KMS-11 (cell line): ENCODE data around the gene MED28.

Source experiments
- H2AFZ ChIP-seq: fragments of 200-600 bp; sonication (generic); 2 replicates; pipeline ENCODE4 v1.6.1; 2016; ENCODE audit warnings: antibody characterized with exemption, mixed run types, low read depth
- H3K27ac ChIP-seq: fragments of 200-600 bp; sonication (generic); 2 replicates; pipeline ENCODE4 v1.6.1; 2016; ENCODE audit warnings: mild to moderate bottlenecking, mixed run types
- H3K27me3 ChIP-seq: fragments of 200-600 bp; sonication (generic); 2 replicates; pipeline ENCODE4 v1.6.1; 2017; ENCODE audit warnings: mild to moderate bottlenecking, low read depth, mixed run types, moderate library complexity; ENCODE audit not compliant: insufficient read depth
- H3K36me3 ChIP-seq: fragments of 200-600 bp; sonication (generic); 2 replicates; pipeline ENCODE4 v1.6.1; 2017; ENCODE audit warnings: mild to moderate bottlenecking, mixed run types; ENCODE audit not compliant: insufficient read depth
- H3K4me1 ChIP-seq: fragments of 200-600 bp; sonication (generic); 2 replicates; pipeline ENCODE4 v1.6.1; 2016; ENCODE audit warnings: mild to moderate bottlenecking, low read depth, mixed run types; ENCODE audit not compliant: poor library complexity, severe bottlenecking
- H3K4me2 ChIP-seq: fragments of 200-600 bp; sonication (generic); 2 replicates; pipeline ENCODE4 v1.7.0; 2016; ENCODE audit warnings: mild to moderate bottlenecking, mixed run types
- H3K4me3 ChIP-seq: fragments of 200-600 bp; sonication (generic); IDR thresholded peaks from 2 replicates; pipeline ENCODE4 v1.6.1; 2017; ENCODE audit warnings: low read depth, low read length, mixed read lengths; ENCODE audit not compliant: insufficient read depth
- H3K79me2 ChIP-seq: fragments of 200-600 bp; sonication (generic); 2 replicates; pipeline ENCODE4 v1.6.1; 2016; ENCODE audit warnings: low read depth, mixed run types; ENCODE audit not compliant: insufficient read depth
- H3K9ac ChIP-seq: fragments of 200-600 bp; sonication (generic); 2 replicates; pipeline ENCODE4 v1.6.1; 2016; ENCODE audit warnings: mild to moderate bottlenecking, mixed run types
- H4K20me1 ChIP-seq: fragments of 200-600 bp; sonication (generic); 2 replicates; pipeline ENCODE4 v1.6.1; 2016; ENCODE audit warnings: mild to moderate bottlenecking, mixed run types; ENCODE audit not compliant: insufficient read depth
- CTCF ChIP-seq: fragments of 200-600 bp; sonication (generic); conservative IDR thresholded peaks from 2 replicates; pipeline ENCODE4 v1.6.1; 2017; ENCODE audit warnings: low read depth, mild to moderate bottlenecking, antibody characterized with exemption, low read length, moderate library complexity, mixed read lengths

Gene MED28

GRCh38 chr4:17681281-17682221, 67.1 kb downstream of the MED28 start:
- Histone ChIP-seq H3K4me2 (no peak overlapping the region), H3K79me2 (no peaks in the 10 kb centered on the region), H4K20me1 (no peaks in the 10 kb centered on the region), H3K4me3 (no peak overlapping the region), H2AFZ (no peak overlapping the region), H3K36me3 (no peaks in the 10 kb centered on the region), H3K27me3 (no peaks in the 10 kb centered on the region), H3K9ac (no peak overlapping the region), H3K27ac (no peak overlapping the region), H3K4me1 (no peaks in the 10 kb centered on the region)
- TF ChIP-seq CTCF, result no peak

GRCh38 chr4:17682222-17682566, 67.8 kb downstream of the MED28 start:
- Histone ChIP-seq H3K4me1 (no peaks in the 10 kb centered on the region), H4K20me1 (no peaks in the 10 kb centered on the region), H3K9ac (no peak overlapping the region), H3K4me2 (no peak overlapping the region), H2AFZ (no peak overlapping the region), H3K27me3 (no peaks in the 10 kb centered on the region), H3K4me3 (no peak overlapping the region), H3K79me2 (no peaks in the 10 kb centered on the region), H3K36me3 (no peaks in the 10 kb centered on the region), H3K27ac (no peak overlapping the region)
- TF ChIP-seq CTCF, result no peak
